H1 (cell line): ENCODE measurements around the gene MRPS34. TPM values are rescaled to one million over a fixed set of nuclear protein-coding genes. Genes with fewer than 3 reads are reported as not detected.

Experiments
- CTCF ChIA-PET: fragments of 300-600 bp; sonication (Branson Sonifier 250); formaldehyde crosslinking; loops from one replicate; lab custom pipeline; 2021; ENCODE audit not compliant: partially characterized antibody; lab: Charles Lee
- POLR2A ChIA-PET: fragments of 300-600 bp; sonication (Branson Sonifier 250); formaldehyde crosslinking; loops from one replicate; lab custom pipeline; 2021; ENCODE audit warnings: inconsistent platforms; ENCODE audit not compliant: partially characterized antibody; lab: Charles Lee
- DNase-seq, 2 experiments: peaks; one replicate each; pipeline versions ENCODE4 v3.0.0 to v3.0.0-alpha.2; 2010 to 2022; ENCODE audit warnings: low spot score in 2 of 2, low read depth in 1 of 2, mixed read lengths in 1 of 2
- FAIRE-seq: peaks from 2 replicates; lab custom pipeline; 2011; peaks lifted over from hg19 to GRCh38; lab: Jason Lieb, UNC
- H2AFZ ChIP-seq: 2 replicates; pipeline ENCODE4 v1.8.1; 2012; ENCODE audit warnings: low read length, inconsistent platforms
- H2AK5ac ChIP-seq: 2 replicates; pipeline ENCODE4 v1.6.1; 2013; ENCODE audit warnings: low read depth, low read length
- H2BK120ac ChIP-seq: replicated peaks from 2 replicates; pipeline ENCODE3; 2013; ENCODE audit warnings: low read depth, low read length, inconsistent platforms
- H2BK12ac ChIP-seq: 2 replicates; pipeline ENCODE4 v1.6.1; 2013; ENCODE audit warnings: low read depth, low read length
- H2BK15ac ChIP-seq: 2 replicates; pipeline ENCODE4 v1.6.1; 2013; ENCODE audit warnings: low read length
- H2BK20ac ChIP-seq: 2 replicates; pipeline ENCODE4 v1.6.1; 2013; ENCODE audit warnings: low read length
- H2BK5ac ChIP-seq: 2 replicates; pipeline ENCODE4 v1.6.1; 2013; ENCODE audit warnings: low read depth, low read length
- H3K14ac ChIP-seq: 2 replicates; pipeline ENCODE4 v1.6.1; 2013; ENCODE audit warnings: inconsistent platforms; ENCODE audit not compliant: insufficient read length
- H3K18ac ChIP-seq: 2 replicates; pipeline ENCODE4 v1.6.1; 2013; ENCODE audit warnings: low read length; ENCODE audit errors: extremely low read depth
- H3K23ac ChIP-seq: 2 replicates; pipeline ENCODE4 v1.6.1; 2013; ENCODE audit warnings: inconsistent platforms; ENCODE audit not compliant: insufficient read length
- H3K23me2 ChIP-seq: 2 replicates; pipeline ENCODE4 v1.6.1; 2013; ENCODE audit warnings: low read depth, low read length
- H3K27ac ChIP-seq: 2 replicates; pipeline ENCODE4 v1.6.1; 2011; ENCODE audit warnings: low read depth, low read length, inconsistent platforms
- H3K27me3 ChIP-seq, 4 experiments: replicated peaks in 1 of 4; 1 replicate in 1 of 4; 2 replicates in 3 of 4; pipeline versions ENCODE4 v1.6.1 to v1.8.1; 2011 to 2013; ENCODE audit warnings: low read length in 3 of 4, mild to moderate bottlenecking in 3 of 4, inconsistent platforms in 2 of 4, mixed read lengths in 2 of 4, moderate library complexity in 1 of 4; ENCODE audit not compliant: control insufficient read depth in 3 of 4, insufficient read depth in 3 of 4; ENCODE audit errors: extremely low read depth in 1 of 4
- H3K36me3 ChIP-seq, 4 experiments: 2 replicates each; pipeline versions ENCODE4 v1.6.1 to v1.8.1; 2011 to 2013; ENCODE audit warnings: mild to moderate bottlenecking in 4 of 4, low read length in 3 of 4, moderate library complexity in 2 of 4, control low read depth in 1 of 4, inconsistent platforms in 1 of 4; ENCODE audit not compliant: insufficient read depth in 4 of 4, control insufficient read depth in 2 of 4
- H3K4ac ChIP-seq: replicated peaks from 2 replicates; pipeline ENCODE3; 2013; ENCODE audit warnings: low read length, low read depth, mixed read lengths, inconsistent platforms; ENCODE audit not compliant: insufficient read length
- H3K4me1 ChIP-seq, 4 experiments: replicated peaks in 1 of 4; 1 replicate in 1 of 4; 2 replicates in 3 of 4; pipeline versions ENCODE4 v1.6.1 to v1.8.1; 2011 to 2013; ENCODE audit warnings: low read length in 3 of 4, inconsistent platforms in 2 of 4, mixed read lengths in 1 of 4; ENCODE audit not compliant: insufficient read depth in 4 of 4, control insufficient read depth in 3 of 4
- H3K4me2 ChIP-seq, 2 experiments: 2 replicates each; pipeline versions ENCODE4 v1.6.1 to v1.8.1; 2011 to 2013; ENCODE audit warnings: low read depth in 2 of 2, low read length in 2 of 2, control low read depth in 1 of 2, inconsistent platforms in 1 of 2, mild to moderate bottlenecking in 1 of 2; ENCODE audit not compliant: insufficient read depth in 1 of 2
- H3K4me3 ChIP-seq, 4 experiments: fragments of 200-600, 300-600 bp in 1 of 4; sonication (generic), shearing (Covaris generic), sonication (Bioruptor Twin) in 1 of 4; 2 replicates each; pipeline versions ENCODE4 v1.5.1 to v1.8.1; 2011 to 2016; ENCODE audit warnings: low read length in 4 of 4, low read depth in 3 of 4, control low read depth in 2 of 4, inconsistent platforms in 2 of 4, mild to moderate bottlenecking in 2 of 4, mixed read lengths in 1 of 4, moderate library complexity in 1 of 4; ENCODE audit not compliant: insufficient read depth in 2 of 4; ENCODE audit errors: extremely low read depth in 1 of 4
- H3K56ac ChIP-seq: replicated peaks from 2 replicates; pipeline ENCODE3; 2013; ENCODE audit warnings: low read depth, mild to moderate bottlenecking, mixed read lengths, low read length, inconsistent platforms; ENCODE audit not compliant: insufficient read length
- H3K79me1 ChIP-seq: 2 replicates; pipeline ENCODE4 v1.6.1; 2013; ENCODE audit warnings: low read depth, low read length, control low read depth
- H3K79me2 ChIP-seq, 2 experiments: 2 replicates each; pipeline versions ENCODE4 v1.6.1 to v1.8.1; 2012 to 2013; ENCODE audit warnings: low read length in 2 of 2, mild to moderate bottlenecking in 2 of 2, inconsistent platforms in 1 of 2; ENCODE audit not compliant: insufficient read depth in 2 of 2, control insufficient read depth in 1 of 2
- H3K9ac ChIP-seq, 4 experiments: replicated peaks in 1 of 4; 1 replicate in 1 of 4; 2 replicates in 3 of 4; pipeline versions ENCODE4 v1.6.1 to v1.8.1; 2011 to 2013; ENCODE audit warnings: low read depth in 3 of 4, low read length in 3 of 4, control low read depth in 2 of 4, mild to moderate bottlenecking in 2 of 4, moderate library complexity in 2 of 4, inconsistent platforms in 1 of 4; ENCODE audit errors: extremely low read depth in 1 of 4
- H3K9me3 ChIP-seq, 2 experiments: 2 replicates each; pipeline versions ENCODE4 v1.6.1 to v1.8.1; 2012 to 2013; ENCODE audit warnings: mild to moderate bottlenecking in 2 of 2, moderate library complexity in 2 of 2, control low read depth in 1 of 2, inconsistent platforms in 1 of 2, low read depth in 1 of 2, low read length in 1 of 2, mixed read lengths in 1 of 2; ENCODE audit not compliant: insufficient read depth in 2 of 2
- H4K20me1 ChIP-seq, 2 experiments: replicated peaks in 1 of 2; 2 replicates each; pipeline versions ENCODE3 to v1.8.1; 2011 to 2013; ENCODE audit warnings: inconsistent platforms in 2 of 2, low read length in 2 of 2, mild to moderate bottlenecking in 1 of 2; ENCODE audit not compliant: insufficient read depth in 2 of 2, control insufficient read depth in 1 of 2
- H4K5ac ChIP-seq: 2 replicates; pipeline ENCODE4 v1.6.1; 2013; ENCODE audit warnings: low read length, low read depth, mixed read lengths, inconsistent platforms; ENCODE audit not compliant: insufficient read length
- H4K8ac ChIP-seq: 2 replicates; pipeline ENCODE4 v1.8.0; 2013; ENCODE audit warnings: mild to moderate bottlenecking, moderate library complexity, low read length, inconsistent platforms; ENCODE audit not compliant: insufficient read depth; ENCODE audit errors: extremely low read depth
- H4K91ac ChIP-seq: replicated peaks from 2 replicates; pipeline ENCODE3; 2013; ENCODE audit warnings: low read length, mixed read lengths, inconsistent platforms; ENCODE audit not compliant: insufficient read length
- PHF8 ChIP-seq: fragments of 200-600 bp; sonication (generic); conservative IDR thresholded peaks from 2 replicates; pipeline ENCODE4 v1.7.1; 2012; ENCODE audit warnings: low read depth, mild to moderate bottlenecking, inconsistent platforms, low read length, moderate library complexity
- SIN3A ChIP-seq, 2 experiments: IDR thresholded peaks in 1 of 2; conservative IDR thresholded peaks in 1 of 2; 2 replicates each; pipeline ENCODE4 v1.6.1; 2011 to 2012; ENCODE audit warnings: low read length in 2 of 2, improper control_type of control experiment in 1 of 2, low read depth in 1 of 2, mild to moderate bottlenecking in 1 of 2
- WGBS, 2 experiments: shearing (Covaris generic) in 1 of 2; methylation state at CpG; one replicate each; pipeline versions ENCODE4 v1.1.6 to v1.1.7; 2013 to 2015; ENCODE audit warnings: low lambda C conversion rate in 2 of 2, mixed read lengths in 2 of 2, inconsistent platforms in 1 of 2, low coverage in 1 of 2, missing lambda C conversion rate in 1 of 2; ENCODE audit not compliant: insufficient replicate concordance in 2 of 2, insufficient coverage in 1 of 2, insufficient read length in 1 of 2; ENCODE audit errors: extremely low coverage in 1 of 2, missing lambda C conversion rate in 1 of 2; 5-methylcytosine and 5-hydroxymethylcytosine counted together
- polyA plus RNA-seq, 7 experiments: library from polyadenylated mRNA; depleted of rRNA in 3 of 7; stranded (reverse) in 5 of 7; unstranded in 2 of 7; fragments of >200 nt in 5 of 7; fragments of 200-250 nt in 2 of 7; gene quantifications; 1 replicate in 5 of 7; 2 replicates in 1 of 7; 4 replicates in 1 of 7; pipeline versions ENCODE4 v1.2.1 to v1.2.3, GENCODE V29; 2011 to 2013; ENCODE audit warnings: missing spikeins in 2 of 7, mixed read lengths in 2 of 7
- total RNA-seq: library from RNA; stranded (reverse); fragmentation: NEBNext Ultra II Directional; extraction: Animal tissue kit (Norgen Biotek cat#: 25700); gene quantifications from 2 replicates; pipeline ENCODE4 v1.2.1, GENCODE V29; 2021

MRPS34 gene
- total and polyA plus RNA-seq, 2 of the 8 experiments (the other 6 are each of a cell fraction or from before 2014, with no cell fraction given), result 168 to 252 TPM

- Histone ChIP-seq H2AFZ (no peak overlapping the region), H2BK20ac (no peak overlapping the region), H3K9me3 (peaks cover 20 to 23% of the 10 kb centered on the region in 2 experiments), H4K91ac (no peak overlapping the region), H3K56ac (no peak overlapping the region), H2BK15ac (no peak overlapping the region), H3K4ac (no peak overlapping the region), H3K14ac (no peak overlapping the region), H3K4me2 (no peak overlapping the region), H3K4me1 (0 out of 7 replicates have a peak, but pooled peaks cover 0 to 2% (median 0%) of the 10 kb centered on the region in 4 experiments), H2BK5ac (no peak overlapping the region), H3K27ac (no peak overlapping the region), H2AK5ac (no peak overlapping the region), H3K79me1 (peaks cover 5% of the 10 kb centered on the region), H3K9ac (no peak overlapping the region), H4K5ac (no peak overlapping the region), H2BK12ac (no peak overlapping the region), H3K23me2 (no peaks in the 10 kb centered on the region), H3K18ac (no peak overlapping the region), H3K27me3 (no peaks in the 10 kb centered on the region), H4K8ac (no peak overlapping the region), H4K20me1 (peaks cover 0 to 7% of the 10 kb centered on the region in 2 experiments), H3K4me3 (no peak overlapping the region), H3K23ac (no peak overlapping the region), H3K79me2 (no peaks in the 10 kb centered on the region), H3K36me3 (peaks cover 0 to 21% (median 4%) of the 10 kb centered on the region in 4 experiments; a peak in 5 of 8 replicates), H2BK120ac (no peak overlapping the region)
- 74% methylated on average over 6 of the region's 7 CpGs; no CpG with 5 or more reads in 1 of the 2 experiments for WGBS, 2 experiments
- FAIRE-seq, result no peak
- DNase-seq, result no peak
- TF ChIP-seq SIN3A (conservative IDR thresholded peaks at IDR 0.05 in 1 of 2, IDR thresholded peaks at IDR 0.05 in 1 of 2; ENCODE audit: low read depth in 1 of 2, low read length in 2 of 2), result no peak
- no peak for TF ChIP-seq PHF8
- POLR2A ChIA-PET, result interaction anchor here (1.0 to 1.1 kb wide), 2 partner anchors 12 to 26 kb away, joined by 3 to 4 read pairs; partner anchors contain the start of gene MAPK8IP3
- CTCF ChIA-PET, result interaction anchor here (1.1 kb wide), 1 partner anchor 31 kb away, joined by 3 read pairs; no protein-coding TSS in a partner anchor
Observed at GRCh38 chr16:1731603-1732002, 41.3 kb downstream of the MRPS34 start.
